ENCODE data around the gene ZBTB46.

ZBTB46 gene

GRCh38 chr20:63735859-63736718, 95.0 kb downstream of the ZBTB46 start, which contains the start of gene LIME1:
LIME1 (plus strand) TSS chr20:63736664; CDS start chr20:63737550, 886 bp downstream.
- no peak within 1 kb of the TSS for H3K4me3 ChIP-seq (ENCODE audit: low read depth, low read length)
- DNase-seq (ENCODE audit: low read depth) = no peak
- TF ChIP-seq, protein P1, sequence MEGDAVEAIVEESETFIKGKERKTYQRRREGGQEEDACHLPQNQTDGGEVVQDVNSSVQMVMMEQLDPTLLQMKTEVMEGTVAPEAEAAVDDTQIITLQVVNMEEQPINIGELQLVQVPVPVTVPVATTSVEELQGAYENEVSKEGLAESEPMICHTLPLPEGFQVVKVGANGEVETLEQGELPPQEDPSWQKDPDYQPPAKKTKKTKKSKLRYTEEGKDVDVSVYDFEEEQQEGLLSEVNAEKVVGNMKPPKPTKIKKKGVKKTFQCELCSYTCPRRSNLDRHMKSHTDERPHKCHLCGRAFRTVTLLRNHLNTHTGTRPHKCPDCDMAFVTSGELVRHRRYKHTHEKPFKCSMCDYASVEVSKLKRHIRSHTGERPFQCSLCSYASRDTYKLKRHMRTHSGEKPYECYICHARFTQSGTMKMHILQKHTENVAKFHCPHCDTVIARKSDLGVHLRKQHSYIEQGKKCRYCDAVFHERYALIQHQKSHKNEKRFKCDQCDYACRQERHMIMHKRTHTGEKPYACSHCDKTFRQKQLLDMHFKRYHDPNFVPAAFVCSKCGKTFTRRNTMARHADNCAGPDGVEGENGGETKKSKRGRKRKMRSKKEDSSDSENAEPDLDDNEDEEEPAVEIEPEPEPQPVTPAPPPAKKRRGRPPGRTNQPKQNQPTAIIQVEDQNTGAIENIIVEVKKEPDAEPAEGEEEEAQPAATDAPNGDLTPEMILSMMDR (IDR thresholded peaks at IDR 0.05; ENCODE audit: control insufficient read depth, extremely low read depth, insufficient read depth) = no peak

GRCh38 chr20:63734946-63735858, 95.9 kb downstream of the ZBTB46 start:
- TF ChIP-seq, protein P1 (IDR thresholded peaks at IDR 0.05; ENCODE audit: control insufficient read depth, extremely low read depth, insufficient read depth) = no peak
- DNase-seq (ENCODE audit: low read depth) = no peak
- H3K4me3 ChIP-seq (ENCODE audit: low read depth, low read length) = no peak overlapping the region

DNA sequence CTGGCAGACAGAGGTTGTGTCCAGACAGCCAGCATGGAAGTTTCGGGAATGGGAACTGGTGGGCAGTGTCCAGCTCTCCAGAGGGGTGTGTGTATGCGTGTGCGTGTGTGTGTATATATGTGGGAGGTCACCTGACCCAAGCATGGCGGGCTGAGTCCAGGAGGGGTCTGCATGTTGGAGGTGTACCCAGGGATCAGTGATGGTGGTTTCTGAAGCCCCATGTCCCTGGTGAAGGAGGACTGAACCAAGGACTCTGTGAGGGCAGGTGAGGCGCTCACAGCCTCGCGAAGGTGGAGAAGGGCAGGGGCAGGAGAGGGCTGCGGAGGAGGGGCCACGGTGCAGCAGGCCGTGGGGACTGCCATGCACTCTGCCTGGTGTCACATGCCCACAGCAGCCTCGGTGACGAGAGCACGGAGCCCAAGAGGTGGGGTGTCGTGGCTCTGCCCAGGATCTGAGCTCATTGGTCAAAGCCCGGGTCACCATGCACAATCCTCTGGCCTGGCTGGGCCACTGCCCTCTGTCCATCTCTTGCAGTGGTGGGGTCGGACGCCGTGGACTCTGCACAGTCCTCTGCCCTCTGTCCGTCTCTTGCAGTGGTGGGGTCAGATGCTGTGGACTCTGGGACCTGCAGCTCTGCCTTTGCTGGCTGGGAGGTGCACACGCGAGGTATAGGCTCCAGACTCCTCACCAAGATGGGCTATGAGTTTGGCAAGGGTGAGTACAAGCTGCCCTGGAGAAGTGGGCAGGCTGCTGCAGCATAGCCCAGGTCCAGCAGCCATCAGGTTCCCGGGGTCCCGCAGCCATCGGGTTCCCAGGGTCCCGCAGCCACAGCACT, 96.7 kb downstream of the ZBTB46 start:
- no peak for DNase-seq (ENCODE audit: low read depth)
- TF ChIP-seq, protein P1 (IDR thresholded peaks at IDR 0.05; ENCODE audit: control insufficient read depth, extremely low read depth, insufficient read depth) = no peak
- H3K4me3 ChIP-seq (ENCODE audit: low read depth, low read length) = no peak overlapping the region

GRCh38 chr20:63733579-63734081, 97.4 kb downstream of the ZBTB46 start:
- DNase-seq (ENCODE audit: low read depth) = no peak
- no peak overlapping the region for H3K4me3 ChIP-seq (ENCODE audit: low read depth, low read length)
- TF ChIP-seq, protein P1 (IDR thresholded peaks at IDR 0.05; ENCODE audit: control insufficient read depth, extremely low read depth, insufficient read depth) = no peak

DNA sequence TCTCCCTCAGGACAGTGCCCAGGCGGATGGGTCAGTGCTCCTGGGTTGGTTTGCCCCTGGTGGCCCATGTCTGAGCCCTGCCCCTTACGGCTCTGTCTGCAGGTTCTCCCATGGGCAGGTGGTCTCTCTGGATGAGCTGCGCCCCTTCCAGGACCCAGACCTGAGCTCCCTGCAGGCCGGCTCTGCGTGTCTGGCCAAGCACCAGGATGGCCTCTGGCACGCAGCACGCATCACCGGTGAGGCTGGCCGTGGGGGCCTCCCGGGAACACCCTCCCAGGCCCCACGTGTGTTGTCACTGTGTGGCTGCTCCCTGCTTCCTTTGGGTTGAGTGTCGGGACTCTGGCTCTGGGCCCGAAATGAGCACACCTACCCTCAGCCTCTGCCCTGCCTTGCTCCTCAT, 97.9 kb downstream of the ZBTB46 start:
- TF ChIP-seq, protein P1 (IDR thresholded peaks at IDR 0.05; ENCODE audit: control insufficient read depth, extremely low read depth, insufficient read depth) = no peak
- H3K4me3 ChIP-seq (ENCODE audit: low read depth, low read length) = no peak overlapping the region
- no peak for DNase-seq (ENCODE audit: low read depth)
